Right renal cortex interstitium (tissue), 3 donors: ENCODE measurements around the gene PDGFD. TPM values are rescaled to one million over a fixed set of nuclear protein-coding genes. Genes with fewer than 3 reads are reported as not detected.

Experiments used
- DNase-seq, 3 donors: peaks; one replicate each; pipeline ENCODE4 v3.0.0-alpha.2; 2013; ENCODE audit warnings: low read depth in 3 of 3, low spot score in 2 of 3
- polyA plus RNA-seq, 3 donors: library from polyadenylated mRNA; unstranded; fragments of 120-200 nt; gene quantifications; one replicate each; pipeline ENCODE4 v1.2.1, GENCODE V29; 2013; ENCODE audit not compliant: insufficient read length in 3 of 3

The PDGFD gene
- polyA plus RNA-seq, 3 donors, result 25.2 to 33.0 (median 30.0) TPM

GRCh38 chr11:104095791-104096190, 68.2 kb downstream of the PDGFD start:
- no peak for DNase-seq

- no peak for DNase-seq
Measured at GRCh38 chr11:104094576-104094975, 69.4 kb downstream of the PDGFD start.

- no peak for DNase-seq
Measured at GRCh38 chr11:104093426-104094280, 70.3 kb downstream of the PDGFD start.

DNA sequence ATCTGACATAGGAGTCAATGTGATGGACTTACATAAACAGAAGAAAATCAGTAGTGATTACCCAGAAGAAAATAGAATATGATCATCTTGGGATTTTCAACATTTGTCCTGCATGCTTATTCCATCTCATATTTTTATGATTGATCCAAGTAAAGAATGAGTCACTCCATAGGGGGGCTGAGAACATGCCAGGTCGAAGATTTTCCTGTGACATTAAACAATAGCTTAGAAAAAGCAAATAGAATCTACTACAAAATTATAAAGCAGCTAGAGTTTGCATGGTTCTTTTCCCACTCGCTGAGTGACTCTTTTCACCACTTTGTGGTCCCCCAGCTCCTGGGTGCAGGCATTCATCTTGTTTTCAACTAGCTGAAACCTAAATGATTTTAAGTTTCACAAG, 71.2 kb downstream of the PDGFD start:
- DNase-seq, result no peak

DNA sequence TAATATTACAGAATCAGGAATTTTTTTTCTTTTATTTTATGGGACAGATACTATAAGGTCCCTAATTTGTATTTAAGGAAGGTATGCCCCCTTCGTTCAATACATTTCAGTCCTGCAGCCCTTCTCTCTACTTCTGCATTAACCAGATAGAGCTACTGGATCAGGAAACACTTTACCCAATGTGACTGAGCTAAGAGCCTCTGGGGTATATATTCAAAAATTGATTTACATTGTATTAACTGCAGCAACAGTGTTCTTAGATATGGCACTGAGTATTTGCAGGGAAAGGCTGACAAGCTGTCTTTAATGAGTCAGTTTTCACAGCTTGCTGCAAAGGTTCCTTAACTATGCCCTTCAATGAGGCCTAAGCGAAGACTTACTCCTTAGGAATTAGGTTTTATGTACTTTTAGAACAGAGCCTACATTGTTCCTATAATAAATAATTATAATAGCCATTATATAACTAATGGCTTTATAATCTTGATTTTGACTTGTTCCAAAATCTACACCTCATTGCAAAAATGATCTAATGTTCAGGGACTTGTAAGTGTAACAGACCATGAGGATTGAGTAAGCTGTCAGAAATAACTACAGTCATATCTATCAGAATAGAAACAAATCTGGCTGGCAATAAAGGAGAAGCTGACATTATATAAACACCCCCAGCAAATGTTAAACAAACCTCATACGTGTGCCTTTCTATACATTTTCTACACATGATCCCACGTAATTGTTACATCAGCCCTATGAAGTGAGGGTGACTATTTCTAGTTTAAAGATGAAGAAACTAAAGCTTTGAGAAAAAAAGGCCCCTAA, 72.5 kb downstream of the PDGFD start:
- DNase-seq, result no peak

DNA sequence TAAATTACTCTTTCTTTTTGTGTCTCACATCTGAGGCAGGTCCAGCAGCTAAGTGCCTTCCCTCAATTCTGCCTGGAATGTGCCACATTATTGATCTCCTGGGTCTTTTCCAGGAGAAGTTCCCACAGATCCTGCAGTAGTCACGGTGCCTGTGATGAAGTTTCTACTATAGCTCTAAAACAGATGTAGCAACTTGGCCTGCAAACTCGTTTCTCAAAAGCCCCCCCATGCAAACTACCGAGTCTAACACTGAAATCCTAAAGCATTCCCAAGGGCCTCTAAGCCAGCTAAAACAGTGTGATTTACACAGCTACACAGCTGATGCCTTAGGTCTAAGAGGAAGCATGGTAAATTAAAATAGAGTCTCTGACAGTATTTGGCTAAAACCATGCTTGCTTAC, 73.2 kb downstream of the PDGFD start:
- no peak for DNase-seq

- no peak for DNase-seq
Measured at GRCh38 chr11:104089481-104089880, 74.5 kb downstream of the PDGFD start.

GRCh38 chr11:104086621-104087020, 77.3 kb downstream of the PDGFD start:
- DNase-seq, result no peak

GRCh38 chr11:104078995-104079394, 85.0 kb downstream of the PDGFD start:
- no peak for DNase-seq

DNA sequence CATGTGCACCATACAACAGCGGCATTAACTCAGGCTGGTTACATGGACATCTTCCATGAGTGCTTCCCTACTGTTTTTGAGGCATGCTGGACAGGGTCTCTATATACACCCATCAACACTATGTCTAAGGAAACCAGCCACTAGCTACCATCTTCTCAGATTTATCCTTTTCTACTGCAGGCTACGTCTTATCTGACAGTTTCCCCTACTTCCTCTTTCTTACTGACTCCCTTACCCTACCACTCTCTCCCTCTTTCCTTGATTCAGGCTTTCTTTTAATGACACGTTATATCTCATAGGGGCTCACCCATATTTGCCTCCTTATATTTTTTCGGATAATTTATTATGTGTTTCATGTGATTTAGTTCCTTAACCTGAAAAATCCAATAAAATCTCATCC, 85.7 kb downstream of the PDGFD start:
- DNase-seq, result no peak

GRCh38 chr11:104076455-104076854, 87.5 kb downstream of the PDGFD start:
- DNase-seq, result no peak

DNA sequence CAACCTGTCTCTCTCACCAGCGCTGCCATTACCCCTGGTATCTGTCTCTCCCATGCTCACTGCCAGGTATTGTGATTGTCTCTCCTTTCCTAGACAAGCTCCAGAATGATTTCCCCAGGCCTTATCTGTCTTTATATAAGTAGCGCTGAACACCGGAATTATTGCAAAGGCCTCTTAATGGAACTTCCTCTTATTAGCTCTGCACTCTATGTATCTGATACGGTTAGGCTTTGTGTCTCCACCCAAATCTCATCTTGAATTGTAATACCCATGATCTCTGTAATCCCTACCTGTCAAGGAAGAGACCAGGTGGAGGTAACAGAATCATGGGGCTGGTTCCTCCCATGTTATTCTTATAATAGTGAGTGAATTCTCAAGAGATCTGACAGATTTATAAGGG, 88.2 kb downstream of the PDGFD start:
- DNase-seq, result no peak

DNA sequence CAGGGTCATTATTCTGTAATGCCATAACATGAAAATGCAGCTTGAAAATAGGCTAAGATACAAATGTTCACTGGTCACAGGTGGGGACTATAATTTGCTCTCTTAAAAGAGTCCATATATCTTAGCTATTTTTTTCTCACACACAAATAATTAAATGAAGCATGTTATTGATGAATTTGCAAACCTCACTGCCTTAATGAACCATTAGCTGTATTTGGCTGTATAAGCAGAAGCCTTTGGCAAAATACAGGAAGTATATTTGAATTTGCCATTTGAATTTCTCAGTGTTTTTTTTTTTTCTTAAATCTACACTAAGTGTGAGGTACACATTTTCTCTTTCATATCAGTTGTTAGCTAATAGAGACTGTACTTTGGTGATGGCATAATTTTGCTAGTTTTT, 88.9 kb downstream of the PDGFD start:
- DNase-seq, result no peak

GRCh38 chr11:104073950-104074705, 89.8 kb downstream of the PDGFD start:
- no peak for DNase-seq

- DNase-seq, result no peak
Measured at GRCh38 chr11:104067534-104067933, 96.4 kb downstream of the PDGFD start.

DNA sequence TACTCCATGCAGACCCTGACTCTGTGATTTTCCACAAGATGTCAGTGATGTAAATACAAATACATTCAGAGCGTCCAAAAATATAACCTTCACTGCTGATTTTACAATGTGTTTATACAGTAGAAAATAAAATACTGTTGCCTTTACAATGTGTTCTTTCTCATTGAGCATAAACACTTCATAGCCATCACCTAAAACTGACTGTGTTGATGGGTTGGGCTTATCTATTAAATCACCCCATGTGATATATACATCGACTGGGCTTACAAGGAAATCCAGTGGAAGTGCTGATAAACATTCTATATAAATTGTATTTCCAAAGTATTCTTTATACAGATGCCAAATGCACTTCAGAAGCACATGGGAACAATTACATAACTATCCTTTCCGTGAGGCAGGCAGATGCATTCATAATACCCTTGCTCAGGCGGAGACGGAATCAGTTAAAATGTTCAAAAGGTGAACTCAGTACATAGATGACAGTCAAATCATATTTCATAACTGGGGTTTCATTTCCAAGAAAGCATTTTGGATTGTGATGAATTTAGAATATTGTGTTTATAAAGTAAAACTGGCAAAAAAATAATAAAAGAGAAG, 99.8 kb downstream of the PDGFD start:
- no peak for DNase-seq

DNA sequence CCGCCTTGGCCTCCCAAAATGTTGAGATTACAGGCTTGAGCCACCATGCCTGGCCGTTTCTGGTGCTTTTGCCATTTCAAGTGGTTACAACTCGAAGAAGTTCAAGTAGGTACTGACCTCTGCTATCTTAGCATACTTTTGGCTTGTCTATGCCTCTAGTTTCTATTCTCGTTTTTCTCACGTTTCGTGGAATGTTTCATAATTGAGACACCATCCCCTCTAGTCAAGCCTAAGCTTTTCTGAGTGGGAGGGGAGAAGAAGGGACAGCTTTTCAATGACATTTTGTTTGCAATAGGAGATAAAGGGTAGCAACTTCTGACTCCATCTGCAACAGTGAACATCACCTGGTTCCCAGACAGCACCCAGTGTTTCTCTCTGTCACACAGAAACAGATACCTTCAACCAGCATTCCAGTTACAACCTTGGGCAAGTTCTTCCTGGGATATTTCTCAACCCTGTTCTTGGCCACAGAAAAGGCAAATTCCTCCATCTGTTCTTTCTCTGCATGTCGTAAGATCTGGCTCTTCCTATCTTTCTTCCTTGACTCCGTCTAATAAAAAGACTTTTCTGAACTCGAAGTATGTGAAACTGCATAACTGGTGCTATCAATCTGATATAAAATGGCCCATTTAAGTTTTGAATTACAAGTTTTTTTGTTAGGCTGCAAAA, 102.0 kb downstream of the PDGFD start:
- DNase-seq, result no peak

DNA sequence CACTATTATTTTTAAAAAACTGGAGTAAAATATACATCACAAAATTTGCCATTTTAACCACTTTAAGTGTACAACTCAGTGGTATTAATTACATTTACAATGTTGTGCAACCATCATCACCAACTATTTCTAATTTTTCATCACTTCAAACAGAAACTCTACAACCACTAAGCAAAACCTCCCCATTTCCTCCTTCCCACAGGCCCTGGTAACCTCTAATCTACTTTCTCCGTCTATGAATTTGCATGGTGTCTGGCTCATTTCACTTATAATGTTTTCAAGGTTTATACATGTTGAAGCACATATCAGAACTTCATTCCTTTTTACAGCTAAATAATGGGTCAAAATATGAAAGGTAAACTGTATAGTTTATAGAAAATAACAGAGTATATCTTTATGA, 103.1 kb downstream of the PDGFD start:
- DNase-seq, result no peak

DNA sequence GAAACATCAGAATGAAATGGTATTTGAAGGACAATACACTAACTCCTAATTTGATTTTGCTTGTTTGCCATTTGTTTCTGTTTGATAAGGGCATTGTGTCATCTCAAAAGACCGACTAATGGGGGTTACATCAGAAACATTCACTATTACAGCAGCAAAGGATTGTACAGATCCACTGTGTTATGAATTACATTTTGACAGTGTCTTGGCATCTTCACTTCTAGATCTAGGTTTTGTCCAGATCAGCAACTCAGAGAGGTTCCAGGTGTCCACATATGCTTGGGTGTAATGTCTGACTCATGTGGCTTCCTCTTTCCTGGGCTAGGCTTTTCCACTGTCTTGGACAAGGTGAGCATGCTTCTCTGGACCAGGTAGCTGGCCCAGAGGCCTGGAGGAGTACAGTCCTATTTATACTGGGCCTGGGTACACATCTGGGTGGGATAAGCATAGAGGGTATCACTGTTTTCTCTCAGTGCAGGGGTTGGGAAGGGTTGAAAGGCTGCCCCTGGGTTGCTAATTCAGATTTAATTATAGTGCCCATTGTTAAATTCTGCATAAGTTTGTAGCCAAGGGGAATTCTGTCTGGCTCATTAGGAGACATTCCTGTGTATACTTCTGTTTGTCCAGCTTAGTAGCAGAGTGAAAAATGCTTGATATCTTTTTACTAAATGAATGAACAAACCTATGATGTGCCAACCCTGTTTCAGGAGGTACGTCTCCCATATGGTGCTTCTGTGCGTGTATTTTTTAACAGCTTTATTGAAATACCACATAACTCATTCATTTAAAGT, 103.7 kb downstream of the PDGFD start:
- DNase-seq, result no peak
